ENCODE results near the gene ZFP64.

ZFP64 gene

GRCh38 chr20:52105442-52106422, 85.8 kb downstream of the ZFP64 start:
- DNase-seq (ENCODE audit: low read depth in 2 of 2, low spot score in 1 of 2) = no peak

GRCh38 chr20:52104546-52105441, 86.8 kb downstream of the ZFP64 start:
- DNase-seq (ENCODE audit: low read depth in 2 of 2, low spot score in 1 of 2) = no peak

GRCh38 chr20:52103913-52104545, 87.5 kb downstream of the ZFP64 start:
- DNase-seq (ENCODE audit: low read depth in 2 of 2, low spot score in 1 of 2) = no peak

- DNase-seq (ENCODE audit: low read depth in 2 of 2, low spot score in 1 of 2) = no peak
Measured at GRCh38 chr20:52103335-52103912, 88.2 kb downstream of the ZFP64 start.

- no peak for DNase-seq (ENCODE audit: low read depth in 2 of 2, low spot score in 1 of 2)
Measured at GRCh38 chr20:52102559-52102958, 89.0 kb downstream of the ZFP64 start.

GRCh38 chr20:52102126-52102525, 89.5 kb downstream of the ZFP64 start:
- DNase-seq (ENCODE audit: low read depth in 2 of 2, low spot score in 1 of 2) = no peak
